Measurements from ENCODE around the gene ATP8B2. TPM values are rescaled to one million over a fixed set of nuclear protein-coding genes. Genes with fewer than 3 reads are reported as not detected.
"Not testable (repeated sequence)": the region's sequence is repeated elsewhere in the genome, so short reads cannot be mapped to it uniquely, and the experiment has no call there.

The ATP8B2 gene
- polyA plus RNA-seq (ENCODE audit: insufficient read length in 10 of 10), result 10 to 100 TPM; 20.8 to 30.5 (median 24.8) TPM
- long read RNA-seq, donor 1, partial matches to known transcripts, result 13 of 13 reads
- long read RNA-seq, donor 1, other reads (novel, unspliced or antisense), result 0 of 13 reads
- long read RNA-seq, donor 2, result 0 reads
- long read RNA-seq, donor 3, result 0 reads
- long read RNA-seq, donor 4, result 0 reads
- long read RNA-seq, donor 5, result 0 reads
- long read RNA-seq, donor 6, result 0 reads
- long read RNA-seq, donor 7, result 0 reads
- long read RNA-seq, donor 8, result 0 reads
- long read RNA-seq, donor 9, result 0 reads

GRCh38 chr1:154324669-154325582, at the start of gene ATP8B2:
Gene ATP8B2 (plus strand): TSS chr1:154325525. CDS start chr1:154328142, 2,617 bp downstream.
- peak; percentile 74 to 95 (median 91) for DNase-seq

GRCh38 chr1:154276797-154277196, 48.5 kb upstream of the ATP8B2 start:
- no peak for DNase-seq

- DNase-seq, result not testable (repeated sequence)
Measured at GRCh38 chr1:154287591-154287990, 37.7 kb upstream of the ATP8B2 start.

GRCh38 chr1:154288661-154289060, 36.7 kb upstream of the ATP8B2 start:
- no peak for DNase-seq

GRCh38 chr1:154290921-154291320, 34.4 kb upstream of the ATP8B2 start:
- no peak for DNase-seq

GRCh38 chr1:154295408-154296235, 29.7 kb upstream of the ATP8B2 start:
- DNase-seq, result no peak

GRCh38 chr1:154301582-154301981, 23.7 kb upstream of the ATP8B2 start:
- no peak for DNase-seq

GRCh38 chr1:154304664-154305337, 20.5 kb upstream of the ATP8B2 start:
- no peak for DNase-seq

GRCh38 chr1:154306151-154306550, 19.2 kb upstream of the ATP8B2 start:
- no peak for DNase-seq

GRCh38 chr1:154307670-154308270, 17.6 kb upstream of the ATP8B2 start:
- not testable (repeated sequence) for DNase-seq

- DNase-seq, result not testable (repeated sequence)
Measured at GRCh38 chr1:154309136-154309535, 16.2 kb upstream of the ATP8B2 start.

GRCh38 chr1:154312229-154313065, 12.9 kb upstream of the ATP8B2 start:
- DNase-seq, result not testable (repeated sequence)

GRCh38 chr1:154313066-154313356, 12.3 kb upstream of the ATP8B2 start:
- DNase-seq, result no peak

GRCh38 chr1:154314226-154314625, 11.1 kb upstream of the ATP8B2 start:
- not testable (repeated sequence) for DNase-seq

GRCh38 chr1:154316704-154317103, 8.6 kb upstream of the ATP8B2 start:
- no peak for DNase-seq

GRCh38 chr1:154318386-154318785, 6.9 kb upstream of the ATP8B2 start:
- DNase-seq, result no peak

GRCh38 chr1:154320882-154321608, 4.3 kb upstream of the ATP8B2 start, which contains the start of gene AQP10:
Gene AQP10 (plus strand): TSS chr1:154321093. CDS start chr1:154321156, 63 bp downstream.
- DNase-seq, result no peak

- DNase-seq, result not testable (repeated sequence)
Measured at GRCh38 chr1:154321609-154321934, 3.8 kb upstream of the ATP8B2 start.

- no peak for DNase-seq
Measured at GRCh38 chr1:154323493-154323892, 1.8 kb upstream of the ATP8B2 start.

Data from muscle of back (tissue), 13 donors.